Transverse colon (tissue), 4 donors: ENCODE data around the gene TRAF6.

ENCODE experiments used
- POLR2A ChIP-seq: fragments of 450-650 bp; IDR thresholded peaks from one replicate; pipeline ENCODE4 v1.6.1; 2016; ENCODE audit warnings: antibody characterized with exemption, mild to moderate bottlenecking, moderate library complexity
- POLR2AphosphoS5 ChIP-seq, 3 donors: sonication (generic); formaldehyde crosslinking; IDR thresholded peaks; one replicate each; pipeline ENCODE4 v1.6.1; 2016; ENCODE audit warnings: antibody characterized with exemption in 3 of 3
- TF ChIP-seq, protein P1 (sequence below), 5 experiments: fragments of 200-600 bp in 3 of 5; fragments of 450-650 bp in 2 of 5; sonication (generic) in 3 of 5; IDR thresholded peaks; 1 replicate in 2 of 5; 2 replicates in 3 of 5; pipeline ENCODE4 v1.5.1; 2016 to 2017; ENCODE audit warnings: antibody characterized with exemption in 5 of 5, inconsistent platforms in 3 of 5, mild to moderate bottlenecking in 2 of 5, moderate library complexity in 1 of 5

DNA sequence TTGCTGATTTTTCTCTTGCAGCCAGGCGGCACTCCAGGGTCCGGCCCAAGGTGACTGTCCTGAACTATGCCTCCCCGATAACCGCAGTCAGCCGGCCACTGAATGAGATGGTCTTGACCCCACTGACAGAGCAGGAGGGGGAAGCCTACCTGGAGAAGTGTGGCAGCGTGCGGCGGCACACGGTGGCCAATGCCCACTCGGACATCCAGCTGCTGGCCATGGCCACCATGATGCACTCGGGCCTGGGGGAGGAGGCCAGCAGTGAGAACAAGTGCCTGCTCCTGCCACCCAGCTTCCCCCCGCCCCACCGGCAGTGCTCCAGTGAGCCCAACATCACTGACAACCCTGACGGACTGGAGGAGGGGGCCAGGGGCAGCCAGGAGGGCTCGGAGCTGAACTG is 47.8 kb downstream of the TRAF6 start:
- TF ChIP-seq, protein P1, sequence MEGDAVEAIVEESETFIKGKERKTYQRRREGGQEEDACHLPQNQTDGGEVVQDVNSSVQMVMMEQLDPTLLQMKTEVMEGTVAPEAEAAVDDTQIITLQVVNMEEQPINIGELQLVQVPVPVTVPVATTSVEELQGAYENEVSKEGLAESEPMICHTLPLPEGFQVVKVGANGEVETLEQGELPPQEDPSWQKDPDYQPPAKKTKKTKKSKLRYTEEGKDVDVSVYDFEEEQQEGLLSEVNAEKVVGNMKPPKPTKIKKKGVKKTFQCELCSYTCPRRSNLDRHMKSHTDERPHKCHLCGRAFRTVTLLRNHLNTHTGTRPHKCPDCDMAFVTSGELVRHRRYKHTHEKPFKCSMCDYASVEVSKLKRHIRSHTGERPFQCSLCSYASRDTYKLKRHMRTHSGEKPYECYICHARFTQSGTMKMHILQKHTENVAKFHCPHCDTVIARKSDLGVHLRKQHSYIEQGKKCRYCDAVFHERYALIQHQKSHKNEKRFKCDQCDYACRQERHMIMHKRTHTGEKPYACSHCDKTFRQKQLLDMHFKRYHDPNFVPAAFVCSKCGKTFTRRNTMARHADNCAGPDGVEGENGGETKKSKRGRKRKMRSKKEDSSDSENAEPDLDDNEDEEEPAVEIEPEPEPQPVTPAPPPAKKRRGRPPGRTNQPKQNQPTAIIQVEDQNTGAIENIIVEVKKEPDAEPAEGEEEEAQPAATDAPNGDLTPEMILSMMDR (IDR thresholded peaks at IDR 0.05) = no peak
- TF ChIP-seq POLR2AphosphoS5 (IDR thresholded peaks at IDR 0.05) = no peak
- no peak for TF ChIP-seq POLR2A
